GM18909 (cell line): Measurements from ENCODE around the gene GOT2.
"Not testable (repeated sequence)": the region's sequence is repeated elsewhere in the genome, so short reads cannot be mapped to it uniquely, and the experiment has no call there.

Experiments used
- ATAC-seq: cut with Tn5 transposase; IDR thresholded peaks from one replicate; pipeline ENCODE4 v1.9.1; 2021; ENCODE audit warnings: mild to moderate bottlenecking; ENCODE audit not compliant: unreplicated experiment, poor library complexity

The GOT2 gene

GRCh38 chr16:58659911-58660310 lies 74.2 kb downstream of the GOT2 start:
- not testable (repeated sequence) for ATAC-seq

- ATAC-seq = no peak
Observed at GRCh38 chr16:58658796-58659211, 75.3 kb downstream of the GOT2 start.
